ENCODE measurements around the gene GP5.

- TF ChIP-seq CTCF (IDR thresholded peaks at IDR 0.05; ENCODE audit: borderline replicate concordance, extremely low read depth, low read length, poor library complexity, severe bottlenecking) (no peak), EZH2 (IDR thresholded peaks at IDR 0.05; ENCODE audit: borderline replicate concordance, low read depth, low read length, severe bottlenecking) (no peak)
Observed at GRCh38 chr3:194407423-194407822, 8.4 kb upstream of the GP5 start.
